ENCODE results near the gene SYNDIG1.

SYNDIG1 gene

DNA sequence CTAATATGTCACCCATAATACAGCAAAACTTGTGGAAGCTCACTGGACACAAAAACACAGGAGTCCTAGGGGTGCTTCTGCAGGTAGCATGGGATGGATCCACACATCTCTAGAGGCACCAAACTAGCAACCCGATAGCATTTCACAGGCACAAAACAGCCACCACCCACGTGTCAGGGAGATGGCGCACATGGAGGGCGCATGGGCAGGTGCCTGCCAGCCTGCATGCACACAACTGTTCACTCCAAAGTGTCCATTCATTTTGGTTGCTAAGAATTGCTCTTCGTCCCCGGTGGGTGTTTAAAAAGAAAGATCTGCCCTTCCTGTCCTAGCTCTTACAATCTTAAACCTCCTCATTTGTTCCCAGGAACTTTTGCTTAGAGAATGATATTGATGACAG is 171.3 kb downstream of the SYNDIG1 start:
- Histone ChIP-seq H3K27ac (replicated peaks) (no peak overlapping the region), H3K27me3 (ENCODE audit: insufficient read depth, poor library complexity, severe bottlenecking) (no peaks in the 10 kb centered on the region)
- TF ChIP-seq POLR2AphosphoS5 (IDR thresholded peaks at IDR 0.05; ENCODE audit: low read depth) (no peak), GABPA (IDR thresholded peaks at IDR 0.05; ENCODE audit: low read depth) (no peak), CTCF (IDR thresholded peaks at IDR 0.05; ENCODE audit: insufficient read depth, low read length) (no peak), REST (IDR thresholded peaks at IDR 0.05; ENCODE audit: insufficient replicate concordance, low read depth) (no peak), SPI1 (IDR thresholded peaks at IDR 0.05; ENCODE audit: borderline replicate concordance, low read depth) (no peak)

GRCh38 chr20:24643731-24644626 is 174.6 kb downstream of the SYNDIG1 start:
- no peak overlapping the region for H3K27ac ChIP-seq (replicated peaks)
- no peaks in the 10 kb centered on the region for H3K27me3 ChIP-seq (ENCODE audit: insufficient read depth, poor library complexity, severe bottlenecking)
- no peak for TF ChIP-seq GABPA (IDR thresholded peaks at IDR 0.05; ENCODE audit: low read depth)
- no peak for TF ChIP-seq REST (IDR thresholded peaks at IDR 0.05; ENCODE audit: insufficient replicate concordance, low read depth)
- TF ChIP-seq POLR2AphosphoS5 (IDR thresholded peaks at IDR 0.05; ENCODE audit: low read depth), result no peak
- no peak for TF ChIP-seq SPI1 (IDR thresholded peaks at IDR 0.05; ENCODE audit: borderline replicate concordance, low read depth)
- no peak for TF ChIP-seq CTCF (IDR thresholded peaks at IDR 0.05; ENCODE audit: insufficient read depth, low read length)
- H3K4me3 ChIP-seq (replicated peaks; ENCODE audit: insufficient read depth, low read length), result no peak overlapping the region
- DNase-seq (ENCODE audit: low read depth in 1 of 2, low spot score in 1 of 2), result no peak

More for the DNA sequence above, 171.3 kb downstream of the SYNDIG1 start:
- no peak overlapping the region for H3K4me3 ChIP-seq (replicated peaks; ENCODE audit: insufficient read depth, low read length)
- DNase-seq (ENCODE audit: low read depth in 1 of 2, low spot score in 1 of 2), result no peak

GRCh38 chr20:24646321-24646720 is 176.9 kb downstream of the SYNDIG1 start:
- Histone ChIP-seq H3K4me3 (replicated peaks; ENCODE audit: insufficient read depth, low read length) (no peak overlapping the region), H3K27me3 (ENCODE audit: insufficient read depth, poor library complexity, severe bottlenecking) (no peaks in the 10 kb centered on the region), H3K27ac (replicated peaks) (no peak overlapping the region)
- TF ChIP-seq REST (IDR thresholded peaks at IDR 0.05; ENCODE audit: insufficient replicate concordance, low read depth), result no peak
- no peak for TF ChIP-seq GABPA (IDR thresholded peaks at IDR 0.05; ENCODE audit: low read depth)
- TF ChIP-seq CTCF (IDR thresholded peaks at IDR 0.05; ENCODE audit: insufficient read depth, low read length), result no peak
- peak; percentile 57; the same call in 1 of the 2 replicates for TF ChIP-seq SPI1 (IDR thresholded peaks at IDR 0.05; ENCODE audit: borderline replicate concordance, low read depth)
- no peak for TF ChIP-seq POLR2AphosphoS5 (IDR thresholded peaks at IDR 0.05; ENCODE audit: low read depth)
- DNase-seq (ENCODE audit: low read depth in 1 of 2, low spot score in 1 of 2), result no peak
